ENCODE results near the gene SF1.

The SF1 gene

DNA sequence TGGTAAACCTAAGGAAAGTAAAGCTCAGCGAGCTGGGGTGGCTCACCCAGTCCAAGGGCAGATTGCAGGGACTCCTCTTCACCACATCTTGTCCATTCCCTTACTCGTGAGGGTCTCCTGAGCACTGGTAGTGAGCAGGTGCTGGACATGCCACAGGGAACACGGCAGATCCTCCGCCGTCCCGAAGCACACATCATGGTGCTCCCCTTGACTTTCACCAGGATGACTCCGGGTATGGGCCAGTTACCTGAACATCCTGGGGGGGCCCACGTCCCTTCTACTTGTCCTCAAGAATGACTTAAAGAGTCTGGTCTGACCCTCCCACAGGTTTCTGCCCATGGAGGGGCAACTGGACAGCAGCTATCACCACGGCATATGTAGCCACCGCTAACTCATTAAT lies 8.0 kb upstream of the SF1 start:
- Histone ChIP-seq H4K91ac (ENCODE audit: low read depth, low read length, poor library complexity) (no peak overlapping the region), H3K79me1 (ENCODE audit: low read depth, low read length) (no peaks in the 10 kb centered on the region), H3K36me3 (replicated peaks in 1 of 2; ENCODE audit: control insufficient read depth in 2 of 2, insufficient read depth in 2 of 2, low read length in 2 of 2) (peaks cover 3 to 18% of the 10 kb centered on the region in 2 donors), H2AFZ (ENCODE audit: low read length) (no peak overlapping the region), H3K18ac (ENCODE audit: low read length) (no peak overlapping the region), H3K9ac (ENCODE audit: low read depth, low read length, poor library complexity) (no peak overlapping the region), H3K14ac (ENCODE audit: low read length) (no peak overlapping the region), H3K9me3 (replicated peaks in 1 of 2; ENCODE audit: control insufficient read depth in 2 of 2, insufficient read depth in 1 of 2, low read depth in 1 of 2, low read length in 2 of 2) (no peaks in the 10 kb centered on the region), H3K23ac (ENCODE audit: low read depth, low read length, poor library complexity) (no peak overlapping the region), H2AK5ac (ENCODE audit: low read depth, low read length) (no peak overlapping the region), H4K8ac (ENCODE audit: low read depth, low read length) (no peak overlapping the region), H3K4ac (ENCODE audit: low read length) (no peak overlapping the region), H2BK120ac (ENCODE audit: low read depth, low read length) (no peak overlapping the region), H2BK5ac (ENCODE audit: low read length) (no peak overlapping the region), H3K4me1 (ENCODE audit: control insufficient read depth in 2 of 2, insufficient read depth in 1 of 2, low read depth in 1 of 2, low read length in 2 of 2) (no peaks in the 10 kb centered on the region), H3K27ac (replicated peaks; ENCODE audit: low read length) (no peak overlapping the region), H2BK15ac (ENCODE audit: low read length) (no peak overlapping the region), H3K27me3 (ENCODE audit: control insufficient read depth in 3 of 3, insufficient read depth in 3 of 3, low read depth in 1 of 3, low read length in 3 of 3) (no peaks in the 10 kb centered on the region), H3K4me2 (ENCODE audit: insufficient read depth, low read length, poor library complexity, severe bottlenecking) (no peak overlapping the region), H3K4me3 (ENCODE audit: low read length in 2 of 2) (peak overlapping the region in 1 of 2 donors; percentile 67), H2BK12ac (ENCODE audit: low read length) (no peak overlapping the region)
- no peak for DNase-seq (ENCODE audit: low spot score)
- no CpG with 5 or more reads among the region's 10 CpGs for WGBS, 2 donors (ENCODE audit: extremely low coverage in 2 of 2, insufficient read length in 2 of 2, insufficient replicate concordance in 1 of 2)

- H2AFZ ChIP-seq (ENCODE audit: low read length): no peak overlapping the region
- H3K4me3 ChIP-seq (ENCODE audit: low read length in 2 of 2): no peak overlapping the region
- no peak for DNase-seq (ENCODE audit: low spot score)
- H3K4me1 ChIP-seq (ENCODE audit: control insufficient read depth in 2 of 2, insufficient read depth in 1 of 2, low read depth in 1 of 2, low read length in 2 of 2): no peaks in the 10 kb centered on the region
- H2AK5ac ChIP-seq (ENCODE audit: low read depth, low read length): no peak overlapping the region
- peaks cover 2 to 29% of the 10 kb centered on the region in 2 donors for H3K36me3 ChIP-seq (replicated peaks in 1 of 2; ENCODE audit: control insufficient read depth in 2 of 2, insufficient read depth in 2 of 2, low read length in 2 of 2)
- no peaks in the 10 kb centered on the region for H3K9me3 ChIP-seq (replicated peaks in 1 of 2; ENCODE audit: control insufficient read depth in 2 of 2, insufficient read depth in 1 of 2, low read depth in 1 of 2, low read length in 2 of 2)
- no peak overlapping the region for H3K18ac ChIP-seq (ENCODE audit: low read length)
- H2BK120ac ChIP-seq (ENCODE audit: low read depth, low read length): no peak overlapping the region
- no peak overlapping the region for H2BK5ac ChIP-seq (ENCODE audit: low read length)
- H3K79me1 ChIP-seq (ENCODE audit: low read depth, low read length): no peaks in the 10 kb centered on the region
- H4K91ac ChIP-seq (ENCODE audit: low read depth, low read length, poor library complexity): no peak overlapping the region
- H2BK15ac ChIP-seq (ENCODE audit: low read length): no peak overlapping the region
- H3K23ac ChIP-seq (ENCODE audit: low read depth, low read length, poor library complexity): no peak overlapping the region
- H3K4me2 ChIP-seq (ENCODE audit: insufficient read depth, low read length, poor library complexity, severe bottlenecking): no peak overlapping the region
- no peaks in the 10 kb centered on the region for H3K27me3 ChIP-seq (ENCODE audit: control insufficient read depth in 3 of 3, insufficient read depth in 3 of 3, low read depth in 1 of 3, low read length in 3 of 3)
- no peak overlapping the region for H4K8ac ChIP-seq (ENCODE audit: low read depth, low read length)
- WGBS, 2 donors (ENCODE audit: extremely low coverage in 2 of 2, insufficient read length in 2 of 2, insufficient replicate concordance in 1 of 2): no CpG with 5 or more reads among the region's 12 CpGs
- no peak overlapping the region for H3K27ac ChIP-seq (replicated peaks; ENCODE audit: low read length)
- no peak overlapping the region for H3K4ac ChIP-seq (ENCODE audit: low read length)
- no peak overlapping the region for H3K14ac ChIP-seq (ENCODE audit: low read length)
- H3K9ac ChIP-seq (ENCODE audit: low read depth, low read length, poor library complexity): no peak overlapping the region
- H2BK12ac ChIP-seq (ENCODE audit: low read length): no peak overlapping the region
Measured at GRCh38 chr11:64784813-64785581, 6.7 kb upstream of the SF1 start.

DNA sequence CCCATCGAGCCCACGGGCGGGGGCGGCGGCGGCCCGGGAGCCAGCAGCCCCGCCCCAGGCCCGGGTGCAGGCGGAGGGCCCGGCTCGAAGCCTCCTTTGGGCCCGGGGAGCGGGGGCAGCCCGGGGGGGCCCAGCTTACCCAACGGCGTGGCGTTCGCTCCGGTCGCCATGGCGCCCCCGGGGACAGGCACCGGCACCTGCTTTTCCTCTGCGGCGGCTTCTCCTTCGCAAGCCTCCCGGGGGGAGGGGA lies 194 bp downstream of the SF1 start:
- H2BK120ac ChIP-seq (ENCODE audit: low read depth, low read length): peak overlapping the region; percentile 98
- peaks cover 5 to 10% of the 10 kb centered on the region in 2 donors for H3K4me1 ChIP-seq (ENCODE audit: control insufficient read depth in 2 of 2, insufficient read depth in 1 of 2, low read depth in 1 of 2, low read length in 2 of 2)
- H2AFZ ChIP-seq (ENCODE audit: low read length): peak overlapping the region; percentile 61
- peak overlapping the region; percentile 73 for H2BK15ac ChIP-seq (ENCODE audit: low read length)
- H3K18ac ChIP-seq (ENCODE audit: low read length): peak overlapping the region; percentile 99
- H3K36me3 ChIP-seq (replicated peaks in 1 of 2; ENCODE audit: control insufficient read depth in 2 of 2, insufficient read depth in 2 of 2, low read length in 2 of 2): peaks cover 32 to 69% of the 10 kb centered on the region in 2 donors
- H4K8ac ChIP-seq (ENCODE audit: low read depth, low read length): no peak overlapping the region
- H3K4me3 ChIP-seq (ENCODE audit: low read length in 2 of 2): peak overlapping the region; percentile 89 to 98
- H3K27ac ChIP-seq (replicated peaks; ENCODE audit: low read length): peak overlapping the region; percentile 99
- peaks cover 5% of the 10 kb centered on the region for H3K79me1 ChIP-seq (ENCODE audit: low read depth, low read length)
- peak overlapping the region; percentile 85 for H3K14ac ChIP-seq (ENCODE audit: low read length)
- H3K4me2 ChIP-seq (ENCODE audit: insufficient read depth, low read length, poor library complexity, severe bottlenecking): peak overlapping the region; percentile 32
- H3K9ac ChIP-seq (ENCODE audit: low read depth, low read length, poor library complexity): peak overlapping the region; percentile 95
- peak overlapping the region; percentile 32 for H2BK12ac ChIP-seq (ENCODE audit: low read length)
- H3K9me3 ChIP-seq (replicated peaks in 1 of 2; ENCODE audit: control insufficient read depth in 2 of 2, insufficient read depth in 1 of 2, low read depth in 1 of 2, low read length in 2 of 2): no peaks in the 10 kb centered on the region
- WGBS, 2 donors (ENCODE audit: extremely low coverage in 2 of 2, insufficient read length in 2 of 2, insufficient replicate concordance in 1 of 2): no CpG with 5 or more reads among the region's 28 CpGs
- DNase-seq (ENCODE audit: low spot score): no peak
- H2BK5ac ChIP-seq (ENCODE audit: low read length): peak overlapping the region; percentile 90
- peak overlapping the region; percentile 99 for H3K23ac ChIP-seq (ENCODE audit: low read depth, low read length, poor library complexity)
- H3K4ac ChIP-seq (ENCODE audit: low read length): peak overlapping the region; percentile 97
- no peaks in the 10 kb centered on the region for H3K27me3 ChIP-seq (ENCODE audit: control insufficient read depth in 3 of 3, insufficient read depth in 3 of 3, low read depth in 1 of 3, low read length in 3 of 3)
- H2AK5ac ChIP-seq (ENCODE audit: low read depth, low read length): peak overlapping the region; percentile 100
- H4K91ac ChIP-seq (ENCODE audit: low read depth, low read length, poor library complexity): peak overlapping the region; percentile 81

DNA sequence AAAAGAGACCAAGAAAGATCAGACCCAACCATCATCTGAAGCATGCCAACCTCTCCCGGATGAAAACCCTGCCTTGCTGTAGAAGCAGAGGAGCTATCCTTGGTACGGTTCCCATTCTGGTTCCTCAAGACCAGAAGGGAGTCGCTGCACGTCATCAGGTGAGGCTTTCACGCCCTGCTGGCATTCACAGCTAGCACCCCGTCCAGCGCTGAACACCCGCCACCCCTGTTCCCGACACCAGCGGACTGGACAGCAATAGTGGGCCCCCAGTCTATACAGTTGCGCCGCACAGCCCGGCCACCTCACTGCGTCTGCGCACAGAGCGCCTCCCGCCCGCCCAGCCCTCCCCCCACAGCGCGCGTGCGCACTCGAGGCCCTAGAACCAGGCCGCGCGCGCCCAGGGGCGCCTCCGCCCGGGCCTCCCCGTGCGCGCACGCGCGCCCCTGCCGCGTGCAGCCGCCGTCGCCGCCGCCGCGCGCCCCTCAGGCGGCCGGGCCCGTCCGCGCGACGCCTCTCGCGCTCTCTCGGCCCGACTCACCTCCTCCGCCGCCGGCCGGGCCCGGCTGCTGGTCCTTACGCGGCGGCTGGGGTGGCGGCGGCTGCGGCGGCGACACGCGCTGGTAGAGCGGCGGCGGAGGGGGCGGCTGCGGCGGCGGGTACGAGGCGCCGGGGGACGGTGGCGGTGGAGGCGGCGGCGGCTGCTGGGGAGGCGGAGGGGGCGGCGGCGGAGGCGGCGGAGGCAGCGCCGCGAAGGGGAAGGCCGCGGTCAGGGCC lies 706 bp downstream of the SF1 start:
- no peak overlapping the region for H2BK12ac ChIP-seq (ENCODE audit: low read length)

More for the DNA sequence above, 706 bp downstream of the SF1 start:
- peaks cover 5 to 10% of the 10 kb centered on the region in 2 donors for H3K4me1 ChIP-seq (ENCODE audit: control insufficient read depth in 2 of 2, insufficient read depth in 1 of 2, low read depth in 1 of 2, low read length in 2 of 2)
- H3K4ac ChIP-seq (ENCODE audit: low read length): no peak overlapping the region
- peaks cover 36 to 73% of the 10 kb centered on the region in 2 donors for H3K36me3 ChIP-seq (replicated peaks in 1 of 2; ENCODE audit: control insufficient read depth in 2 of 2, insufficient read depth in 2 of 2, low read length in 2 of 2)
- H3K18ac ChIP-seq (ENCODE audit: low read length): peak overlapping the region; percentile 99
- peak overlapping the region; percentile 98 for H2BK120ac ChIP-seq (ENCODE audit: low read depth, low read length)
- DNase-seq (ENCODE audit: low spot score): peak; percentile 80
- H3K14ac ChIP-seq (ENCODE audit: low read length): no peak overlapping the region
- H2AK5ac ChIP-seq (ENCODE audit: low read depth, low read length): peak overlapping the region; percentile 100
- H3K27ac ChIP-seq (replicated peaks; ENCODE audit: low read length): peak overlapping the region; percentile 99
- H3K9me3 ChIP-seq (replicated peaks in 1 of 2; ENCODE audit: control insufficient read depth in 2 of 2, insufficient read depth in 1 of 2, low read depth in 1 of 2, low read length in 2 of 2): no peaks in the 10 kb centered on the region
- H2BK5ac ChIP-seq (ENCODE audit: low read length): peak overlapping the region; percentile 90
- peak overlapping the region; percentile 73 for H2BK15ac ChIP-seq (ENCODE audit: low read length)
- no peak overlapping the region for H4K8ac ChIP-seq (ENCODE audit: low read depth, low read length)
- no peak overlapping the region for H2AFZ ChIP-seq (ENCODE audit: low read length)
- H3K79me1 ChIP-seq (ENCODE audit: low read depth, low read length): peaks cover 5% of the 10 kb centered on the region
- peak overlapping the region; percentile 59 for H3K23ac ChIP-seq (ENCODE audit: low read depth, low read length, poor library complexity)
- H3K4me2 ChIP-seq (ENCODE audit: insufficient read depth, low read length, poor library complexity, severe bottlenecking): peak overlapping the region; percentile 89
- no CpG with 5 or more reads among the region's 98 CpGs for WGBS, 2 donors (ENCODE audit: extremely low coverage in 2 of 2, insufficient read length in 2 of 2, insufficient replicate concordance in 1 of 2)
- no peaks in the 10 kb centered on the region for H3K27me3 ChIP-seq (ENCODE audit: control insufficient read depth in 3 of 3, insufficient read depth in 3 of 3, low read depth in 1 of 3, low read length in 3 of 3)
- no peak overlapping the region for H4K91ac ChIP-seq (ENCODE audit: low read depth, low read length, poor library complexity)
- H3K4me3 ChIP-seq (ENCODE audit: low read length in 2 of 2): peak overlapping the region; percentile 89 to 98
- H3K9ac ChIP-seq (ENCODE audit: low read depth, low read length, poor library complexity): peak overlapping the region; percentile 96
